22Rv1 (cell line): ENCODE measurements around the gene LITAFD.

ENCODE experiments used
- ZFX ChIP-seq: fragments of 450-650 bp; IDR thresholded peaks from 2 replicates; pipeline ENCODE4 v1.6.1; 2017; ENCODE audit warnings: antibody characterized with exemption, borderline replicate concordance
- TF ChIP-seq, protein P1 (sequence below): fragments of 450-650 bp; IDR thresholded peaks from 2 replicates; pipeline ENCODE4 v1.5.1; 2017; ENCODE audit warnings: mild to moderate bottlenecking

DNA sequence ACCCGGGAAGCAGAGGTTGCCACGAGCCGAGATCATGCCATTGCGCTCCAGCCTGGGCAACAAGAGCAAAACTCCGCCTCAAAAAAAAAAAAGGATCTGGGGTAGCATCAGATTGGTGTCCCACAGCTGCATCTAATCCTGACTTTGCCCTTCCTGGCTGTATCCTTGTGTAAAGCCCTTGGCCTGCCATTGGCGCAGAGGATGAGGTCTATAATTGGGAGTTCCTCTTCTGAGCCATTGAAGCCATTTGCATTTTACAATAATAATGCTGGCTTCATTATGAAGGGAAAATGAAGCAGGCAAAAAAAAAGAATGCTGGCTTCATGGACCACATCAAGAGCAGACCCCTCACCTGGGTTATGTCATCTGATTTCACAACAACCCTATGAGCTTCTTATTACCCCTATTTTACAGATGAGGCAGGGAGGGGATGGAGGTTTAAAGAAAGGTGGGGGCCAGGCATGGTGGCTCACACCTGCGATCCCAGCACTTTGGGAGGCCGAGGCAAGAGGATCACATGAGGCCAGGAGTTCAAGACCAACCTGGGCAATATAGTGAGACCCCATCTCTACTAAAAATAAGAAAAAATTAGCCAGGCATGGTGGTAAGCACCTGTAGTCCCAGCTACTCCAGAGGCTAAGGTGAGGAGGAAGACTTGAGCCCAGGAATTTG lies 1.2 kb upstream of the LITAFD start:
- TF ChIP-seq, protein P1, sequence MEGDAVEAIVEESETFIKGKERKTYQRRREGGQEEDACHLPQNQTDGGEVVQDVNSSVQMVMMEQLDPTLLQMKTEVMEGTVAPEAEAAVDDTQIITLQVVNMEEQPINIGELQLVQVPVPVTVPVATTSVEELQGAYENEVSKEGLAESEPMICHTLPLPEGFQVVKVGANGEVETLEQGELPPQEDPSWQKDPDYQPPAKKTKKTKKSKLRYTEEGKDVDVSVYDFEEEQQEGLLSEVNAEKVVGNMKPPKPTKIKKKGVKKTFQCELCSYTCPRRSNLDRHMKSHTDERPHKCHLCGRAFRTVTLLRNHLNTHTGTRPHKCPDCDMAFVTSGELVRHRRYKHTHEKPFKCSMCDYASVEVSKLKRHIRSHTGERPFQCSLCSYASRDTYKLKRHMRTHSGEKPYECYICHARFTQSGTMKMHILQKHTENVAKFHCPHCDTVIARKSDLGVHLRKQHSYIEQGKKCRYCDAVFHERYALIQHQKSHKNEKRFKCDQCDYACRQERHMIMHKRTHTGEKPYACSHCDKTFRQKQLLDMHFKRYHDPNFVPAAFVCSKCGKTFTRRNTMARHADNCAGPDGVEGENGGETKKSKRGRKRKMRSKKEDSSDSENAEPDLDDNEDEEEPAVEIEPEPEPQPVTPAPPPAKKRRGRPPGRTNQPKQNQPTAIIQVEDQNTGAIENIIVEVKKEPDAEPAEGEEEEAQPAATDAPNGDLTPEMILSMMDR: no peak
- no peak for TF ChIP-seq ZFX
